ENCODE results near the gene BEX4.
"Not testable (repeated sequence)": the region's sequence is repeated elsewhere in the genome, so short reads cannot be mapped to it uniquely, and the experiment has no call there.

- TF ChIP-seq CTCF, POLR2A (IDR thresholded peaks at IDR 0.05): not testable (repeated sequence)
Measured at GRCh38 chrX:103198668-103199067, 16.2 kb upstream of the BEX4 start.

Measured in heart left ventricle (tissue), 13 donors.